ENCODE measurements around the gene ZBED4.

GRCh38 chr22:49899530-49899929, 45.9 kb downstream of the ZBED4 start:
- TF ChIP-seq CTCF (IDR thresholded peaks at IDR 0.05) (no peak), POLR2A (IDR thresholded peaks at IDR 0.05) (no peak)

Measured in body of pancreas (tissue), 4 donors.